A673 (cell line): ENCODE data around the gene NAT8L. TPM values are rescaled to one million over a fixed set of nuclear protein-coding genes. Genes with fewer than 3 reads are reported as not detected.

Experiments
- BruUV-seq: library from RNA; stranded (reverse); fragments of 400-500 nt; replicated peaks from 2 replicates; lab custom pipeline; 2021; lab: Mats Ljungman, UMichigan
- CTCF ChIA-PET: fragments of 300-600 bp; sonication (Branson Sonifier 250); formaldehyde crosslinking; loops from one replicate; lab custom pipeline; 2022; ENCODE audit warnings: antibody characterized with exemption; lab: Charles Lee
- POLR2A ChIA-PET: fragments of 300-600 bp; sonication (Branson Sonifier 250); formaldehyde crosslinking; loops from one replicate; lab custom pipeline; 2022; ENCODE audit warnings: antibody characterized with exemption; ENCODE audit not compliant: low non-redundant PET; lab: Charles Lee
- DNase-seq: peaks from one replicate; pipeline ENCODE4 v3.0.0-alpha.2; 2015; ENCODE audit warnings: low spot score
- H3K27ac ChIP-seq: fragments of 200-600 bp; sonication (generic); 2 replicates; pipeline ENCODE4 v1.5.1; 2016; ENCODE audit warnings: mixed run types, low read depth, mild to moderate bottlenecking, mixed read lengths, antibody characterized with exemption, low read length; ENCODE audit not compliant: poor library complexity, severe bottlenecking
- H3K27me3 ChIP-seq: fragments of 200-600 bp; sonication (generic); replicated peaks from 2 replicates; pipeline ENCODE4 v1.6.1; 2017; ENCODE audit warnings: mixed run types, low read depth, mild to moderate bottlenecking, mixed read lengths, antibody characterized with exemption, low read length; ENCODE audit not compliant: insufficient read depth, poor library complexity
- H3K36me3 ChIP-seq: fragments of 200-600 bp; sonication (generic); 2 replicates; pipeline ENCODE4 v1.6.1; 2016; ENCODE audit warnings: mixed run types, mild to moderate bottlenecking, mixed read lengths, antibody characterized with exemption, low read length; ENCODE audit not compliant: insufficient read depth, poor library complexity, severe bottlenecking
- H3K4me1 ChIP-seq: fragments of 200-600 bp; sonication (generic); 2 replicates; pipeline ENCODE4 v1.6.1; 2017; ENCODE audit warnings: mixed run types, mild to moderate bottlenecking, mixed read lengths, antibody characterized with exemption, low read length; ENCODE audit not compliant: insufficient read depth, poor library complexity, severe bottlenecking
- H3K4me3 ChIP-seq: fragments of 200-600 bp; sonication (generic); 2 replicates; pipeline ENCODE4 v1.5.1; 2016; ENCODE audit warnings: low read depth, mixed run types, mild to moderate bottlenecking, mixed read lengths, low read length; ENCODE audit not compliant: poor library complexity, severe bottlenecking
- H3K9me3 ChIP-seq: fragments of 200-600 bp; sonication (generic); 2 replicates; pipeline ENCODE4 v1.6.1; 2016; ENCODE audit warnings: mixed run types, low read depth, mild to moderate bottlenecking, mixed read lengths, antibody characterized with exemption, low read length; ENCODE audit not compliant: poor library complexity, severe bottlenecking
- EZH2 ChIP-seq: fragments of 200-600 bp; sonication (generic); IDR thresholded peaks from 2 replicates; pipeline ENCODE4 v1.6.1; 2017; ENCODE audit warnings: borderline replicate concordance, low read depth, mild to moderate bottlenecking, mixed read lengths, antibody characterized with exemption, low read length; ENCODE audit not compliant: poor library complexity, severe bottlenecking
- intact Hi-C: fragments of 100-400 bp; cut with micrococcal nuclease; formaldehyde crosslinking; loops from one replicate; pipeline ENCODE4 v1.10.0; 2022; ENCODE audit not compliant: unreplicated experiment
- total RNA-seq: library from RNA; stranded (reverse); gene quantifications from 2 replicates; pipeline ENCODE4 v1.2.3, GENCODE V29; 2021
- TF ChIP-seq, protein P1 (sequence below): fragments of 300-800, 200-600 bp; sonication (generic); conservative IDR thresholded peaks from 2 replicates; pipeline ENCODE4 v1.5.1; 2017; ENCODE audit warnings: low read depth, mild to moderate bottlenecking, antibody characterized with exemption, low read length, moderate library complexity, mixed read lengths

The NAT8L gene
- total RNA-seq, 1 experiment from 2014 or later = 2.5 TPM

DNA sequence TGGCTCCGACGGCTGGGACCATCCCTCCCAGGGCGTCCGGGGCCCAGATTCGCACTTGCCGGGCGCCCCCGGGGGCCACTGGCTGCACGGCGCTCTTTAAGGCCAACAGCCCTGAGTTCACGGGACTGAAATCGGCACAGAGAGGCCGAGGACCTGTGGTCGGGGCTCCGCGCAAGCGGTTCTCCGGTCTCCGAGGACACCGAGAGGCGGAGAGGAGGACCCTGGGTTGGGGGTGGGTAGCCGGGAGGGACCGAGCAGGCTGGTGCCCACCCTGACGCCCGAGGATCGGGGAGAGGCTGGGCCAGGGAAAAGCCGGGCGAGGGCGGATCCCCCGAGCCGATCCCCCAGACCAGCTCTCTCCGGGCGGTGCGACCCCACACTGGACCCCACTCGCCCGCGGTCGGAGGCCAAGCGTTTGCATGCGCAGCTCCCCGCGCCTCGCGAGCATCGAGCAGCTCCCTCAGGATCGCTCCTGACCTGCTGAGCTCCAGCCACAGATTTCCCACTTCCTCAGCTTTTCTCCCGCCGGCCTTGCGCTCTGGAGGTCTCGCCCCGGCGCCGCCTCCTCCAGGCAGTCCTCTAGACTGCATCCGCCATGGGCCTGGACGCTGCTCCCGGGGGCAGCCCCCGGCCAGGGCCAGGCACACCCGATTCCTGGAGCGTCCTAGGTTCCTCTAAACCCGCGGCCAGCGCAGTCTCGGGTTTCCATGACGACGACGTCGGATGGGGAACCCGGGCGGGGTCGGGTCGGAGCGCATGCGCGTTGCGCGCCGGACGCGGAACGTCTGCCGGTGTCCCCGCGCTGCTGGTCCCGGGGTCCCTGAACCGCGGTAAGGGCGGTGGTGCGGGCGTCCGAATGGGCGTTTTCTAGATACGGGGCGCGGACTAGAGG, 17.6 kb upstream of the NAT8L start:
- peak; percentile 78 for TF ChIP-seq EZH2
- TF ChIP-seq, protein P1, sequence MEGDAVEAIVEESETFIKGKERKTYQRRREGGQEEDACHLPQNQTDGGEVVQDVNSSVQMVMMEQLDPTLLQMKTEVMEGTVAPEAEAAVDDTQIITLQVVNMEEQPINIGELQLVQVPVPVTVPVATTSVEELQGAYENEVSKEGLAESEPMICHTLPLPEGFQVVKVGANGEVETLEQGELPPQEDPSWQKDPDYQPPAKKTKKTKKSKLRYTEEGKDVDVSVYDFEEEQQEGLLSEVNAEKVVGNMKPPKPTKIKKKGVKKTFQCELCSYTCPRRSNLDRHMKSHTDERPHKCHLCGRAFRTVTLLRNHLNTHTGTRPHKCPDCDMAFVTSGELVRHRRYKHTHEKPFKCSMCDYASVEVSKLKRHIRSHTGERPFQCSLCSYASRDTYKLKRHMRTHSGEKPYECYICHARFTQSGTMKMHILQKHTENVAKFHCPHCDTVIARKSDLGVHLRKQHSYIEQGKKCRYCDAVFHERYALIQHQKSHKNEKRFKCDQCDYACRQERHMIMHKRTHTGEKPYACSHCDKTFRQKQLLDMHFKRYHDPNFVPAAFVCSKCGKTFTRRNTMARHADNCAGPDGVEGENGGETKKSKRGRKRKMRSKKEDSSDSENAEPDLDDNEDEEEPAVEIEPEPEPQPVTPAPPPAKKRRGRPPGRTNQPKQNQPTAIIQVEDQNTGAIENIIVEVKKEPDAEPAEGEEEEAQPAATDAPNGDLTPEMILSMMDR = no peak
- peaks cover 35% of the 10 kb centered on the region for H3K27me3 ChIP-seq
- H3K27ac ChIP-seq = no peak overlapping the region
- intact Hi-C loops = no loop called here
- ChIA-PET CTCF (interaction anchor here (0.6 kb wide), 1 partner anchor 695 kb away, joined by 3 read pairs; the partner anchor contains the start of gene UVSSA), POLR2A (no interaction called here)
- H3K36me3 ChIP-seq = no peaks in the 10 kb centered on the region
- no TSS peak for BruUV-seq
- H3K4me1 ChIP-seq = peaks cover 6% of the 10 kb centered on the region
- DNase-seq = peak; percentile 89
- H3K9me3 ChIP-seq = no peaks in the 10 kb centered on the region
- peak overlapping the region; percentile 60 for H3K4me3 ChIP-seq

DNA sequence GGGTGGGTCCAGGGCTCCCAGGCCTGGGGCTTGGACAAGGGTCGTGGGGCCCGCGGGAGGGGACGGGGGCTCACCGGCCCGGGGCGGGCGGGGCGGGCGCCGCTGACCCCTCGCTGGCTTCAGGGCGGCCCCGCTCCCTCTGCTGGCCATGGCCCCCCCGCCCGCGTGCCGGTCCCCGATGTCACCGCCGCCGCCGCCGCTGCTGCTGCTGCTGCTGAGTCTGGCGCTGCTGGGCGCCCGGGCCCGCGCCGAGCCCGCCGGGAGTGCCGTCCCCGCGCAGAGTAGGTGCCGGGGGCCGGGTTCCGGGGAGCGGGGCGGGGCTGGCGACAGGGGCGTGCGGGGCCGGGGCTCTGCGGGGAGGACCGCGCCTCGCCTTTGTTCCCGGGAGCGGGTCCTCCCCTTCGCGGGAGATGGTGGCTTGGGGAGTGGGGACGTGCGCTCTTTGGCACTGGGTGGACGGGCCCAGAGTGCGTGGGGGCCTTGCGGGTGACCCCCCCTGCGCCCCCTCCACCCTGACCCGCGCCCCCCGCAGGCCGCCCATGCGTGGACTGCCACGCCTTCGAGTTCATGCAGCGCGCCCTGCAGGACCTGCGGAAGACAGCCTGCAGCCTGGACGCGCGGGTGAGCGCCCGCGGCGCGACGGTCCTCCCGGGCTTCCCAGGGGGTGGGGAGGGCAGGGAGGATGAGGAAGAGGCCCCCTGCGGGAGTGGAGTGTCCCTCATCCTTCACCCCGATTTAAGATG, 16.8 kb upstream of the NAT8L start:
- intact Hi-C loops = no loop called here
- no TSS peak for BruUV-seq
- Histone ChIP-seq H3K4me3 (peak overlapping the region; percentile 60), H3K27me3 (peaks cover 35% of the 10 kb centered on the region), H3K9me3 (no peaks in the 10 kb centered on the region), H3K36me3 (no peaks in the 10 kb centered on the region), H3K27ac (no peak overlapping the region), H3K4me1 (peaks cover 6% of the 10 kb centered on the region)
- CTCF ChIA-PET = no interaction called here
- TF ChIP-seq, protein P1 = no peak
- TF ChIP-seq EZH2 = no peak
- DNase-seq = peak; percentile 33
- POLR2A ChIA-PET = no interaction called here

DNA sequence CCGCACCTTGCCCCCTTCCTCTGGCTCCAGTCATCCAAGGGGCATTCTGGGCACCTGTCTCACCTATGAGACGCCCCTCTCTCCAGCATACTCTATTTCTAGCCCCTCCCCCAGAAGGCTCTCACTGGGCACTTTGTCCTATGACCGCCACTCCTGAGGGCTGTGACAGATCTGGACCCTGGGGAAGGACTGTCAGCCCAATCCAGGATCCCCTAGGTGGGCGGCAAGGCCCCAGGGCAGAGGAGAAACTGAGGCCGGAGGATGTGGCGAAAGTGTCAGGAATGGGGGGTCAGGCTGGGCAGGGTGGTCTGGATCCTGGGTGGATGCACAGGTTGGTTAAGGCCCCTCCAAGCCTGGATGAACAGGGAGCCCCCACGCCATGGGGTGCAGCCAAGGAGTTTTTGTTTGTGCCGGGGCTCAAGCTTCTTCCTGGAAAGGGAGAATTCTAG, 16.2 kb upstream of the NAT8L start:
- peak overlapping the region; percentile 60 for H3K4me3 ChIP-seq
- POLR2A ChIA-PET = no interaction called here
- intact Hi-C loops = no loop called here
- TF ChIP-seq, protein P1 = no peak
- no peak for TF ChIP-seq EZH2
- no peak overlapping the region for H3K27ac ChIP-seq
- CTCF ChIA-PET = no interaction called here
- BruUV-seq = no TSS peak
- no peaks in the 10 kb centered on the region for H3K36me3 ChIP-seq
- H3K4me1 ChIP-seq = peaks cover 6% of the 10 kb centered on the region
- H3K9me3 ChIP-seq = no peaks in the 10 kb centered on the region
- DNase-seq = no peak
- H3K27me3 ChIP-seq = peaks cover 35% of the 10 kb centered on the region
